GM12878 (cell line): ENCODE data around the gene LSM2. TPM values are rescaled to one million over a fixed set of nuclear protein-coding genes. Genes with fewer than 3 reads are reported as not detected.

Source experiments
- BRCA1 ChIP-seq: IDR thresholded peaks from 2 replicates; pipeline ENCODE4 v1.6.1; 2011; ENCODE audit warnings: low read depth, low read length, improper control_type of control experiment
- ELK1 ChIP-seq: IDR thresholded peaks from 2 replicates; pipeline ENCODE4 v1.6.1; 2012; ENCODE audit warnings: low read depth, low read length, improper control_type of control experiment
- EP300 ChIP-seq, 2 experiments: fragments of 150-350 bp in 1 of 2; IDR thresholded peaks; 2 replicates each; pipeline ENCODE4 v1.6.1; 2011 to 2012; ENCODE audit warnings: low read depth in 2 of 2, low read length in 2 of 2, borderline replicate concordance in 1 of 2, improper control_type of control experiment in 1 of 2, inconsistent platforms in 1 of 2; ENCODE audit not compliant: control insufficient read depth in 1 of 2
- HDGF ChIP-seq: fragments of 450-650 bp; IDR thresholded peaks from 2 replicates; pipeline ENCODE4 v1.6.1; 2016; ENCODE audit warnings: antibody characterized with exemption
- JUND ChIP-seq: IDR thresholded peaks from 2 replicates; pipeline ENCODE4 v1.6.1; 2012; ENCODE audit warnings: low read depth, mild to moderate bottlenecking, low read length, improper control_type of control experiment, moderate library complexity
- RBBP5 ChIP-seq: fragments of 200-600 bp; sonication (generic); conservative IDR thresholded peaks from 2 replicates; pipeline ENCODE4 v1.6.1; 2016
- SMC3 ChIP-seq: IDR thresholded peaks from 2 replicates; pipeline ENCODE4 v1.6.1; 2011; ENCODE audit warnings: low read length, improper control_type of control experiment, borderline replicate concordance
- WRNIP1 ChIP-seq: IDR thresholded peaks from 2 replicates; pipeline ENCODE4 v1.6.1; 2011; ENCODE audit warnings: low read depth, low read length, improper control_type of control experiment, borderline replicate concordance
- ZBED1 ChIP-seq: IDR thresholded peaks from 2 replicates; pipeline ENCODE4 v1.6.1; 2016; ENCODE audit warnings: borderline replicate concordance
- polyA plus RNA-seq, 11 experiments: library from polyadenylated mRNA; depleted of rRNA in 4 of 11; unstranded in 6 of 11; stranded (reverse) in 5 of 11; fragments of >200 nt; fragmentation: Nextera tagmentation in 4 of 11; fragmentation: Illumina TruSeq in 1 of 11; extraction: Ambion mirVana in 4 of 11; extraction: Trizol in 1 of 11; gene quantifications; 1 replicate in 1 of 11; 2 replicates in 10 of 11; pipeline versions ENCODE4 v1.2.1 to v1.2.3, GENCODE V29; 2011 to 2016; ENCODE audit warnings: inconsistent platforms in 2 of 11, missing spikeins in 2 of 11, low read depth in 1 of 11
- total RNA-seq, 4 experiments: library from RNA; depleted of rRNA in 3 of 4; stranded (reverse); fragments of >200 nt in 3 of 4; fragmentation: Illumina TruSeq in 1 of 4; extraction: Trizol in 1 of 4; gene quantifications; 2 replicates each; pipeline versions ENCODE4 v1.2.1 to v1.2.3, GENCODE V29; 2013 to 2021
- TF ChIP-seq, protein P1 (sequence below): IDR thresholded peaks from 2 replicates; pipeline ENCODE4 v1.6.1; 2012; ENCODE audit warnings: low read length, inconsistent platforms

Gene LSM2
- total and polyA plus RNA-seq, 10 of the 15 experiments (the other 5 are each of a cell fraction or from before 2014, with no cell fraction given) = 99.1 to 276 (median 153) TPM

- TF ChIP-seq, protein P1, sequence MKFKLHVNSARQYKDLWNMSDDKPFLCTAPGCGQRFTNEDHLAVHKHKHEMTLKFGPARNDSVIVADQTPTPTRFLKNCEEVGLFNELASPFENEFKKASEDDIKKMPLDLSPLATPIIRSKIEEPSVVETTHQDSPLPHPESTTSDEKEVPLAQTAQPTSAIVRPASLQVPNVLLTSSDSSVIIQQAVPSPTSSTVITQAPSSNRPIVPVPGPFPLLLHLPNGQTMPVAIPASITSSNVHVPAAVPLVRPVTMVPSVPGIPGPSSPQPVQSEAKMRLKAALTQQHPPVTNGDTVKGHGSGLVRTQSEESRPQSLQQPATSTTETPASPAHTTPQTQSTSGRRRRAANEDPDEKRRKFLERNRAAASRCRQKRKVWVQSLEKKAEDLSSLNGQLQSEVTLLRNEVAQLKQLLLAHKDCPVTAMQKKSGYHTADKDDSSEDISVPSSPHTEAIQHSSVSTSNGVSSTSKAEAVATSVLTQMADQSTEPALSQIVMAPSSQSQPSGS = no peak
- TF ChIP-seq ZBED1 (no peak), WRNIP1 (no peak), SMC3 (no peak), EP300 (IDR thresholded peaks at IDR 0.05; ENCODE audit: borderline replicate concordance in 1 of 2, control insufficient read depth in 1 of 2, low read depth in 2 of 2, low read length in 2 of 2) (no peak), JUND (no peak), ELK1 (no peak), BRCA1 (no peak), RBBP5 (no peak), HDGF (no peak)
These were observed 38.2 kb downstream of the LSM2 start (continued) for GRCh38 chr6:31768363-31769257.
